Measurements from ENCODE around the gene KLHL25. TPM values are rescaled to one million over a fixed set of nuclear protein-coding genes. Genes with fewer than 3 reads are reported as not detected.

KLHL25 gene
- total RNA-seq, 1 donor from 2014 or later: 45.1 TPM

DNA sequence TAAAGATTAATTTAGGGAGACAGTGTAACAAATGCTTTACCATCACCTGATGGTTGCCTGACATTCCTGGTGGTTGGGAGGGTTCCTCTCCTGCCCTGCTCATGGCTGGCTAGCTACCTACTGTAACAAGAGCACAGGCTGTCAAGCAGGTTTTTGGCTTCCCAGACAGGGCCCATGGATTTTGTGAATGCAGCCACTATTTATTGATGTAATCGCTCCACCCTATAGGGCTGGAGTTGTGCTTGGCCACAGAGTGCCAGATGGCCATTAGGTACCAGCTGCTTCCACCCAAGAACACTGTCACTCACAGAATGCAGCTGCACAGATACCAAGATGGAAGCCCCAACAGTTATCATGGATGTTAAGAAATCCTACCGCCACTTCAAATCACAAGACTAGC is 31.0 kb upstream of the KLHL25 start:
- Mint-ChIP-seq H3K4me1 (ENCODE audit: low read depth, unreplicated experiment) (peaks cover 45% of the 10 kb centered on the region), H3K9me3 (ENCODE audit: unreplicated experiment) (peaks cover 14% of the 10 kb centered on the region), H3K27ac (ENCODE audit: unreplicated experiment) (peak overlapping the region; percentile 93), H3K36me3 (ENCODE audit: unreplicated experiment) (no peaks in the 10 kb centered on the region), H3K27me3 (ENCODE audit: unreplicated experiment) (peaks cover 12% of the 10 kb centered on the region), H3K4me3 (ENCODE audit: unreplicated experiment) (peak overlapping the region; percentile 25)
- TF ChIP-seq CTCF (IDR thresholded peaks at IDR 0.05; ENCODE audit: partially characterized antibody, unreplicated experiment): no peak
- DNase-seq: peak; percentile 41

GRCh38 chr15:85825118-85825517 is 30.4 kb upstream of the KLHL25 start:
- peaks cover 14% of the 10 kb centered on the region for H3K9me3 Mint-ChIP-seq (ENCODE audit: unreplicated experiment)
- H3K4me1 Mint-ChIP-seq (ENCODE audit: low read depth, unreplicated experiment): peaks cover 39% of the 10 kb centered on the region
- no peaks in the 10 kb centered on the region for H3K36me3 Mint-ChIP-seq (ENCODE audit: unreplicated experiment)
- no peak for TF ChIP-seq CTCF (IDR thresholded peaks at IDR 0.05; ENCODE audit: partially characterized antibody, unreplicated experiment)
- DNase-seq: no peak
- H3K4me3 Mint-ChIP-seq (ENCODE audit: unreplicated experiment): peak overlapping the region; percentile 30
- peaks cover 10% of the 10 kb centered on the region for H3K27me3 Mint-ChIP-seq (ENCODE audit: unreplicated experiment)
- peak overlapping the region; percentile 93 for H3K27ac Mint-ChIP-seq (ENCODE audit: unreplicated experiment)

DNA sequence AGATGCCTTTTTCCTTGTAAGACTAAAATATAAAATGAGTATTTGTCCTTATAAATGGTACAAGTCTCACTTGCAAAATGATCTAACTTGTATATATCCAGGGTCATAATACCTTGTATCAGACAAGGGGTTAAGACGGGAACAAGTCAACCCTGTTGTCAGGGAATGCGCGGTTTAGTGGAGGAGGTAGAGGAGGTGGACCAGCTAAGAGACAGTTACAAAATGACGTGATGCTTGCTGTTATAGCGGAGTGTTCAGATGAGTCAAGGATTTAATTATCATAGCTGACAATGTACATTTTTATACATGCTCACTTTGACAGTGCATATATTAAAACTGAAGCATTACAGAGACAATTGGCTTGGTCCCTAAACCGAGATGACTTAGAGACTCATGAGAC is 26.8 kb upstream of the KLHL25 start:
- no peaks in the 10 kb centered on the region for H3K9me3 Mint-ChIP-seq (ENCODE audit: unreplicated experiment)
- peaks cover 7% of the 10 kb centered on the region for H3K36me3 Mint-ChIP-seq (ENCODE audit: unreplicated experiment)
- TF ChIP-seq CTCF (IDR thresholded peaks at IDR 0.05; ENCODE audit: partially characterized antibody, unreplicated experiment): no peak
- no peak overlapping the region for H3K4me3 Mint-ChIP-seq (ENCODE audit: unreplicated experiment)
- no peak overlapping the region for H3K27ac Mint-ChIP-seq (ENCODE audit: unreplicated experiment)
- H3K27me3 Mint-ChIP-seq (ENCODE audit: unreplicated experiment): peaks cover 4% of the 10 kb centered on the region
- peaks cover 32% of the 10 kb centered on the region for H3K4me1 Mint-ChIP-seq (ENCODE audit: low read depth, unreplicated experiment)
- DNase-seq: no peak

DNA sequence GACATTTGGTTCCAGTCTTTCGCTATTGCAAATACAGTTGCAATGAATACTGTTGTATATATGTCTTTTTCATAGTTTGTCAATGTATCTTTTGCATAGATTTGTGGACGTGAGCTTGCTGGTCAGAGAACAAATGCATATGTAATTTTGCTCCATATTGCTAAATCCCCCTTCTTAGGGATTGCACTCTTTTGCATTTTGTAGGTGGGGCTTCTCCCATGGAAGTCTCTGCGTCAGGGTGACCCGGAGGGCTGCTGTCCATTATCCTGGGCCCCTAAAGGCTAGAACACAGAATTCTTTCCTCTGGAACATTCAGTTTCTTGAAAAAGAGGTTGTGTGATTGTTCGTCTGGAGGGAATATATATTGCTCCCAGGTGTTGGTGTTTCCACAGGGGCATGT is 25.2 kb upstream of the KLHL25 start:
- Mint-ChIP-seq H3K9me3 (ENCODE audit: unreplicated experiment) (no peaks in the 10 kb centered on the region), H3K27me3 (ENCODE audit: unreplicated experiment) (peaks cover 3% of the 10 kb centered on the region), H3K27ac (ENCODE audit: unreplicated experiment) (no peak overlapping the region), H3K36me3 (ENCODE audit: unreplicated experiment) (peaks cover 7% of the 10 kb centered on the region), H3K4me1 (ENCODE audit: low read depth, unreplicated experiment) (peaks cover 17% of the 10 kb centered on the region), H3K4me3 (ENCODE audit: unreplicated experiment) (no peak overlapping the region)
- TF ChIP-seq CTCF (IDR thresholded peaks at IDR 0.05; ENCODE audit: partially characterized antibody, unreplicated experiment): no peak
- no peak for DNase-seq

GRCh38 chr15:85813234-85813633 is 18.5 kb upstream of the KLHL25 start:
- Mint-ChIP-seq H3K36me3 (ENCODE audit: unreplicated experiment) (peaks cover 7% of the 10 kb centered on the region), H3K9me3 (ENCODE audit: unreplicated experiment) (no peaks in the 10 kb centered on the region), H3K27ac (ENCODE audit: unreplicated experiment) (no peak overlapping the region), H3K4me3 (ENCODE audit: unreplicated experiment) (no peak overlapping the region), H3K4me1 (ENCODE audit: low read depth, unreplicated experiment) (peaks cover 8% of the 10 kb centered on the region), H3K27me3 (ENCODE audit: unreplicated experiment) (peaks cover 3% of the 10 kb centered on the region)
- no peak for TF ChIP-seq CTCF (IDR thresholded peaks at IDR 0.05; ENCODE audit: partially characterized antibody, unreplicated experiment)
- DNase-seq: no peak
